A673 (cell line): ENCODE measurements around the gene ZPBP2. TPM values are rescaled to one million over a fixed set of nuclear protein-coding genes. Genes with fewer than 3 reads are reported as not detected.

Experiments used
- Bru-seq: library from RNA; stranded (reverse); fragments of 400-500 nt; gene quantifications from one replicate; lab custom pipeline; 2021; lab: Mats Ljungman, UMichigan
- BruChase-seq, 2 experiments: library from RNA; stranded (reverse); fragments of 400-500 nt; gene quantifications; one replicate each; lab custom pipeline; 2021; lab: Mats Ljungman, UMichigan
- BruUV-seq: library from RNA; stranded (reverse); fragments of 400-500 nt; replicated peaks from 2 replicates; lab custom pipeline; 2021; lab: Mats Ljungman, UMichigan
- CTCF ChIA-PET: fragments of 300-600 bp; sonication (Branson Sonifier 250); formaldehyde crosslinking; loops from one replicate; lab custom pipeline; 2022; ENCODE audit warnings: antibody characterized with exemption; lab: Charles Lee
- POLR2A ChIA-PET: fragments of 300-600 bp; sonication (Branson Sonifier 250); formaldehyde crosslinking; loops from one replicate; lab custom pipeline; 2022; ENCODE audit warnings: antibody characterized with exemption; ENCODE audit not compliant: low non-redundant PET; lab: Charles Lee
- DNase-seq: peaks from one replicate; pipeline ENCODE4 v3.0.0-alpha.2; 2015; ENCODE audit warnings: low spot score
- H3K27ac ChIP-seq: fragments of 200-600 bp; sonication (generic); 2 replicates; pipeline ENCODE4 v1.5.1; 2016; ENCODE audit warnings: mixed run types, low read depth, mild to moderate bottlenecking, mixed read lengths, antibody characterized with exemption, low read length; ENCODE audit not compliant: poor library complexity, severe bottlenecking
- H3K27me3 ChIP-seq: fragments of 200-600 bp; sonication (generic); replicated peaks from 2 replicates; pipeline ENCODE4 v1.6.1; 2017; ENCODE audit warnings: mixed run types, low read depth, mild to moderate bottlenecking, mixed read lengths, antibody characterized with exemption, low read length; ENCODE audit not compliant: insufficient read depth, poor library complexity
- H3K36me3 ChIP-seq: fragments of 200-600 bp; sonication (generic); 2 replicates; pipeline ENCODE4 v1.6.1; 2016; ENCODE audit warnings: mixed run types, mild to moderate bottlenecking, mixed read lengths, antibody characterized with exemption, low read length; ENCODE audit not compliant: insufficient read depth, poor library complexity, severe bottlenecking
- H3K4me1 ChIP-seq: fragments of 200-600 bp; sonication (generic); 2 replicates; pipeline ENCODE4 v1.6.1; 2017; ENCODE audit warnings: mixed run types, mild to moderate bottlenecking, mixed read lengths, antibody characterized with exemption, low read length; ENCODE audit not compliant: insufficient read depth, poor library complexity, severe bottlenecking
- H3K4me3 ChIP-seq: fragments of 200-600 bp; sonication (generic); 2 replicates; pipeline ENCODE4 v1.5.1; 2016; ENCODE audit warnings: low read depth, mixed run types, mild to moderate bottlenecking, mixed read lengths, low read length; ENCODE audit not compliant: poor library complexity, severe bottlenecking
- H3K9me3 ChIP-seq: fragments of 200-600 bp; sonication (generic); 2 replicates; pipeline ENCODE4 v1.6.1; 2016; ENCODE audit warnings: mixed run types, low read depth, mild to moderate bottlenecking, mixed read lengths, antibody characterized with exemption, low read length; ENCODE audit not compliant: poor library complexity, severe bottlenecking
- CTCF ChIP-seq: fragments of 300-800, 200-600 bp; sonication (generic); conservative IDR thresholded peaks from 2 replicates; pipeline ENCODE4 v1.5.1; 2017; ENCODE audit warnings: low read depth, mild to moderate bottlenecking, antibody characterized with exemption, low read length, moderate library complexity, mixed read lengths
- EZH2 ChIP-seq: fragments of 200-600 bp; sonication (generic); IDR thresholded peaks from 2 replicates; pipeline ENCODE4 v1.6.1; 2017; ENCODE audit warnings: borderline replicate concordance, low read depth, mild to moderate bottlenecking, mixed read lengths, antibody characterized with exemption, low read length; ENCODE audit not compliant: poor library complexity, severe bottlenecking
- intact Hi-C: fragments of 100-400 bp; cut with micrococcal nuclease; formaldehyde crosslinking; loops from one replicate; pipeline ENCODE4 v1.10.0; 2022; ENCODE audit not compliant: unreplicated experiment
- long read RNA-seq: library from polyadenylated mRNA; stranded (forward); transcript quantifications from one replicate; pipeline ENCODE4 v2.0.0, GENCODE V29; 2022
- total RNA-seq: library from RNA; stranded (reverse); gene quantifications from 2 replicates; pipeline ENCODE4 v1.2.3, GENCODE V29; 2021

ZPBP2 gene, protein sequence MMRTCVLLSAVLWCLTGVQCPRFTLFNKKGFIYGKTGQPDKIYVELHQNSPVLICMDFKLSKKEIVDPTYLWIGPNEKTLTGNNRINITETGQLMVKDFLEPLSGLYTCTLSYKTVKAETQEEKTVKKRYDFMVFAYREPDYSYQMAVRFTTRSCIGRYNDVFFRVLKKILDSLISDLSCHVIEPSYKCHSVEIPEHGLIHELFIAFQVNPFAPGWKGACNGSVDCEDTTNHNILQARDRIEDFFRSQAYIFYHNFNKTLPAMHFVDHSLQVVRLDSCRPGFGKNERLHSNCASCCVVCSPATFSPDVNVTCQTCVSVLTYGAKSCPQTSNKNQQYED
- not detected in 2 replicates for total RNA-seq
- Bru-seq, nascent RNA: percentile 8 among the genes with signal in this experiment
- BruChase-seq, experiment 1, labeled RNA remaining after a 2-hour chase: not detected
- not detected for BruChase-seq, experiment 2, labeled RNA remaining after a 6-hour chase
- long read RNA-seq: 0 reads

GRCh38 chr17:39867880-39868553 lies at the start of gene ZPBP2:
Gene ZPBP2 (plus strand): TSS chr17:39868202. CDS start chr17:39868355, 153 bp downstream.
- intact Hi-C loops: no loop called here
- H3K4me3 ChIP-seq: no peak within 1 kb of the TSS
- H3K4me1 ChIP-seq: no peaks in the 10 kb centered on the region
- H3K27ac ChIP-seq: no peak within 1 kb of the TSS
- H3K27me3 ChIP-seq: peaks cover 29% of the 10 kb centered on the region
- no TSS peak for BruUV-seq
- no peaks in the 10 kb centered on the region for H3K36me3 ChIP-seq
- no peak for DNase-seq
- ChIA-PET POLR2A (no interaction called here), CTCF (no interaction called here)
- TF ChIP-seq EZH2 (no peak), CTCF (no peak)
- no peaks in the 10 kb centered on the region for H3K9me3 ChIP-seq

GRCh38 chr17:39818358-39819000 lies 49.5 kb upstream of the ZPBP2 start:
- no peaks in the 10 kb centered on the region for H3K9me3 ChIP-seq
- no peak overlapping the region for H3K4me3 ChIP-seq
- no peak overlapping the region for H3K27ac ChIP-seq
- no peak for TF ChIP-seq EZH2
- no peak for TF ChIP-seq CTCF
- H3K4me1 ChIP-seq: no peaks in the 10 kb centered on the region
- intact Hi-C loops: no loop called here
- DNase-seq: no peak
- no TSS peak for BruUV-seq
- H3K27me3 ChIP-seq: no peaks in the 10 kb centered on the region
- CTCF ChIA-PET: no interaction called here
- no peaks in the 10 kb centered on the region for H3K36me3 ChIP-seq
- POLR2A ChIA-PET: no interaction called here

DNA sequence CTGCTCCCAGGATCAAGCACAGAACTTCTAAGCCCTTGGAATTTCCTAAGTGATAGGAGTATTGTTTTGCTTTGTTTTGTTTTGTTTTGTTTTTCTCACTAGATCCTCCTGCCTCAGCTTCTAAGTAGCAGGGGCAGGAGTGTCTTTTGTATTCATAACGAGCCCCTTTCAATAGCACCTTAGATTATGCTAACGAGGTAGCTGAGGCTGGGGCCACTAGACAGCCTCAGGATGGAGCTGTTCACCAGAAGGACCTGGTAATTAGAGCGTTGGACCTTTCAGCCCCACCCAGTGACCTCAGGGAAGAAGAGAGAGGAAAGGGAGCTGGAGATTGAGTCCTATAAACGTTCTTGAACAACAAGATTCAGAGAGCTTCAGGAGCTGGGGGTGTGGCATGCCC lies 47.5 kb upstream of the ZPBP2 start:
- Histone ChIP-seq H3K4me1 (no peaks in the 10 kb centered on the region), H3K4me3 (no peak overlapping the region), H3K36me3 (no peaks in the 10 kb centered on the region), H3K27ac (no peak overlapping the region), H3K27me3 (no peaks in the 10 kb centered on the region), H3K9me3 (no peaks in the 10 kb centered on the region)
- CTCF ChIA-PET: interaction anchor here (0.6 kb wide), 1 partner anchor 541 kb away, joined by 3 read pairs; no protein-coding TSS in a partner anchor
- POLR2A ChIA-PET: no interaction called here
- no TSS peak for BruUV-seq
- no peak for DNase-seq
- intact Hi-C loops: no loop called here
- TF ChIP-seq EZH2 (no peak), CTCF (no peak)
